Gastrocnemius medialis (tissue), 4 donors: Measurements from ENCODE around the gene IGFL1. TPM values are rescaled to one million over a fixed set of nuclear protein-coding genes. Genes with fewer than 3 reads are reported as not detected.

Experiments
- ATAC-seq, 2 donors: fragments of 150-250 bp; one replicate each; pipeline ENCODE4 v1.9.1; 2016
- DNase-seq, 2 donors: peaks; one replicate each; pipeline ENCODE4 v3.0.0-alpha.2; 2019
- H3K27ac ChIP-seq, 4 donors: fragments of 200-600 bp; sonication (generic); 1 replicate in 1 of 4; 2 replicates in 3 of 4; pipeline ENCODE4 v1.5.1; 2016 to 2018; ENCODE audit warnings: mild to moderate bottlenecking in 2 of 4, moderate library complexity in 1 of 4
- H3K27me3 ChIP-seq, 3 donors: fragments of 200-600 bp; sonication (generic) in 2 of 3; 1 replicate in 1 of 3; 2 replicates in 2 of 3; pipeline versions ENCODE4 v1.5.1 to v1.6.0; 2016 to 2019; ENCODE audit warnings: mild to moderate bottlenecking in 1 of 3, moderate library complexity in 1 of 3
- H3K36me3 ChIP-seq, 2 donors: fragments of 200-600 bp; sonication (generic) in 1 of 2; one replicate each; pipeline ENCODE4 v1.5.1; 2017 to 2018
- H3K4me1 ChIP-seq, 2 donors: fragments of 200-600 bp; sonication (generic) in 1 of 2; one replicate each; pipeline ENCODE4 v1.5.1; 2016 to 2017; ENCODE audit warnings: mild to moderate bottlenecking in 2 of 2
- H3K4me3 ChIP-seq, 4 donors: fragments of 200-600 bp; sonication (generic) in 3 of 4; 1 replicate in 1 of 4; 2 replicates in 3 of 4; pipeline ENCODE4 v1.5.1; 2016 to 2019; ENCODE audit warnings: mild to moderate bottlenecking in 2 of 4
- H3K9me3 ChIP-seq, 3 donors: fragments of 200-600 bp; sonication (generic) in 2 of 3; 1 replicate in 1 of 3; 2 replicates in 2 of 3; pipeline ENCODE4 v1.5.1; 2016 to 2019
- CTCF ChIP-seq, 5 experiments: fragments of 450-650 bp in 3 of 5; fragments of 200-600 bp in 2 of 5; sonication (generic) in 2 of 5; IDR thresholded peaks in 4 of 5; conservative IDR thresholded peaks in 1 of 5; 1 replicate in 4 of 5; 2 replicates in 1 of 5; pipeline ENCODE4 v1.5.1; 2016 to 2019; ENCODE audit warnings: antibody characterized with exemption in 5 of 5, mild to moderate bottlenecking in 3 of 5, moderate library complexity in 3 of 5
- POLR2A ChIP-seq, 2 donors: fragments of 450-650 bp; IDR thresholded peaks; one replicate each; pipeline ENCODE4 v1.6.1; 2017; ENCODE audit warnings: antibody characterized with exemption in 2 of 2, mild to moderate bottlenecking in 2 of 2, moderate library complexity in 2 of 2
- in situ Hi-C, 4 donors: fragments of 200-750 bp; cut with MboI; loops; one replicate each; pipeline versions ENCODE4 v1.15.0 to v1.8.0; 2017; ENCODE audit warnings: low sequenced_read_pairs in 4 of 4
- intact Hi-C: fragments of 100-400 bp; cut with DNase I; formaldehyde crosslinking; loops from one replicate; pipeline ENCODE4 v1.15.1; 2023; ENCODE audit warnings: low total_unique reads
- total RNA-seq, 4 donors: library from RNA; depleted of rRNA; stranded (reverse); fragments of >200 nt; gene quantifications; one replicate each; pipeline versions ENCODE4 v1.1.0 to v1.2.3, GENCODE V29; 2016

IGFL1 gene
- total RNA-seq, 4 donors from 2014 or later: not detected

GRCh38 chr19:46279177-46279576, 49.6 kb downstream of the IGFL1 start:
- no peaks in the 10 kb centered on the region for H3K27me3 ChIP-seq
- no peak overlapping the region for H3K4me3 ChIP-seq
- no peak overlapping the region for H3K27ac ChIP-seq
- in situ Hi-C loops: loop anchor here in 1 of 4 donors (25.0 kb wide), 1 partner anchor 208 kb away; the partner anchor contains the start of gene PNMA8B
- H3K36me3 ChIP-seq: no peaks in the 10 kb centered on the region
- DNase-seq (no peak), ATAC-seq (no peak)
- intact Hi-C loops: no loop called here
- TF ChIP-seq POLR2A (IDR thresholded peaks at IDR 0.05) (no peak), CTCF (IDR thresholded peaks at IDR 0.05 in 4 of 5, conservative IDR thresholded peaks at IDR 0.05 in 1 of 5) (no peak)
- no peaks in the 10 kb centered on the region for H3K4me1 ChIP-seq
- no peaks in the 10 kb centered on the region for H3K9me3 ChIP-seq

Other genes starting within 250 kb of the IGFL1 start
- 1 to 10 TPM; 2.3 to 4.9 (median 3.4) TPM for gene CCDC61, start 234.3 kb upstream of the IGFL1 start, total RNA-seq
- gene PGLYRP1, start 206.7 kb upstream of the IGFL1 start, total RNA-seq: not detected
- gene IGFL4, start 188.7 kb upstream of the IGFL1 start, total RNA-seq: not detected
- not detected for gene IGFL3, start 105.1 kb upstream of the IGFL1 start, total RNA-seq
- not detected for gene IGFL2, start 81.5 kb upstream of the IGFL1 start, total RNA-seq
- gene HIF3A, start 67.3 kb downstream of the IGFL1 start, total RNA-seq: 10 to 100 TPM in 3 of 4 donors, 1 to 10 TPM in 1; 5.9 to 29.2 (median 13.9) TPM
- 10 to 100 TPM; 47.4 to 74.9 (median 62.8) TPM for gene PPP5C, start 117.3 kb downstream of the IGFL1 start, total RNA-seq
- 1 to 10 TPM in 1 of 4 donors, under 1 TPM in 3; 0.46 to 1.6 (median 0.75) TPM for gene CCDC8, start 183.8 kb downstream of the IGFL1 start, total RNA-seq
- not detected for gene PNMA8C, start 199.2 kb downstream of the IGFL1 start, total RNA-seq
- gene PNMA8A, start 241.8 kb downstream of the IGFL1 start, total RNA-seq: under 1 TPM in 3 of 4 donors, not detected in 1; 0.13 to 0.83 (median 0.60) TPM